PFSK-1 (cell line): ENCODE measurements around the gene SRP14.

ENCODE experiments used
- FOXP2 ChIP-seq: optimal IDR thresholded peaks from 2 replicates; pipeline ENCODE3; 2011; ENCODE audit warnings: borderline replicate concordance, control low read depth, inconsistent platforms; ENCODE audit not compliant: insufficient read depth; ENCODE audit errors: extremely low read length, extremely low read depth
- POLR2AphosphoS5 ChIP-seq: IDR thresholded peaks from 2 replicates; pipeline ENCODE4 v1.6.1; 2012; ENCODE audit warnings: low read depth, mild to moderate bottlenecking, control low read depth, low read length, moderate library complexity
- SIN3A ChIP-seq: IDR thresholded peaks from 2 replicates; pipeline ENCODE4 v1.6.1; 2012; ENCODE audit warnings: mild to moderate bottlenecking, low read length, moderate library complexity, borderline replicate concordance; ENCODE audit not compliant: insufficient read depth
- TAF1 ChIP-seq: IDR thresholded peaks from 2 replicates; pipeline ENCODE4 v1.6.1; 2012; ENCODE audit warnings: low read length, control low read depth, borderline replicate concordance; ENCODE audit not compliant: insufficient read depth
- TF ChIP-seq, protein P1 (sequence below), 2 experiments: IDR thresholded peaks; 2 replicates each; pipeline versions ENCODE4 v1.6.1 to v1.8.0; 2011 to 2012; ENCODE audit warnings: low read depth in 2 of 2, low read length in 2 of 2, control low read depth in 1 of 2, inconsistent platforms in 1 of 2, mild to moderate bottlenecking in 1 of 2, moderate library complexity in 1 of 2; ENCODE audit not compliant: insufficient read depth in 1 of 2

The SRP14 gene

DNA sequence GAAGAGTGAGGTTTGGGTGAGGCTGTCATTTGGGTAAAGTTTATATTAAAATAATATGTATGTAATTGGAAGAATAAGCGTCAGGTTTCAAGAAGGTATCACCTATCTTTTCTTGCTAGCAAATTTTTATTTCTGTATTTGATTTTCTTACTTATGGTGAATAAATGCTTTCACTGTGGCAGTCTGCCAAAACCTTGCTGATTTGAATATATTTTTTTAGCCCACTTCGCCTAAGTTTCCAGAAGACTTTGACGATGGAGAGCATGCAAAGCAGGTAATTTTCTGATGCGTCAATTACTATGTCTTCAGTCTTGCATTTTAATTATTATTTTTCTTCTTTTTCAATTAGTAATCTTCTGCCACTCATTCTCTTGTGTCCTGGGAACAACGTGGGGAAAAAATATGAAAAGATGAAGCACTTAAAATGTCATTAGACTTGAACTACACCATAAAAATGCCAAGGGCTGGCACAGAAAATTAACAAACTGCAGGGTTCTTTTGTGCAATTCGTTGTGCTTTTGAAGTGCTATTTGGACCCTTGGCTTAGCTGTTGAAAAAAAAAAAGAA is 40.4 kb downstream of the SRP14 start:
- TF ChIP-seq SIN3A, result no peak
- TF ChIP-seq, protein P1, sequence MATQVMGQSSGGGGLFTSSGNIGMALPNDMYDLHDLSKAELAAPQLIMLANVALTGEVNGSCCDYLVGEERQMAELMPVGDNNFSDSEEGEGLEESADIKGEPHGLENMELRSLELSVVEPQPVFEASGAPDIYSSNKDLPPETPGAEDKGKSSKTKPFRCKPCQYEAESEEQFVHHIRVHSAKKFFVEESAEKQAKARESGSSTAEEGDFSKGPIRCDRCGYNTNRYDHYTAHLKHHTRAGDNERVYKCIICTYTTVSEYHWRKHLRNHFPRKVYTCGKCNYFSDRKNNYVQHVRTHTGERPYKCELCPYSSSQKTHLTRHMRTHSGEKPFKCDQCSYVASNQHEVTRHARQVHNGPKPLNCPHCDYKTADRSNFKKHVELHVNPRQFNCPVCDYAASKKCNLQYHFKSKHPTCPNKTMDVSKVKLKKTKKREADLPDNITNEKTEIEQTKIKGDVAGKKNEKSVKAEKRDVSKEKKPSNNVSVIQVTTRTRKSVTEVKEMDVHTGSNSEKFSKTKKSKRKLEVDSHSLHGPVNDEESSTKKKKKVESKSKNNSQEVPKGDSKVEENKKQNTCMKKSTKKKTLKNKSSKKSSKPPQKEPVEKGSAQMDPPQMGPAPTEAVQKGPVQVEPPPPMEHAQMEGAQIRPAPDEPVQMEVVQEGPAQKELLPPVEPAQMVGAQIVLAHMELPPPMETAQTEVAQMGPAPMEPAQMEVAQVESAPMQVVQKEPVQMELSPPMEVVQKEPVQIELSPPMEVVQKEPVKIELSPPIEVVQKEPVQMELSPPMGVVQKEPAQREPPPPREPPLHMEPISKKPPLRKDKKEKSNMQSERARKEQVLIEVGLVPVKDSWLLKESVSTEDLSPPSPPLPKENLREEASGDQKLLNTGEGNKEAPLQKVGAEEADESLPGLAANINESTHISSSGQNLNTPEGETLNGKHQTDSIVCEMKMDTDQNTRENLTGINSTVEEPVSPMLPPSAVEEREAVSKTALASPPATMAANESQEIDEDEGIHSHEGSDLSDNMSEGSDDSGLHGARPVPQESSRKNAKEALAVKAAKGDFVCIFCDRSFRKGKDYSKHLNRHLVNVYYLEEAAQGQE (IDR thresholded peaks at IDR 0.05; ENCODE audit: insufficient read depth in 1 of 2, low read depth in 2 of 2, low read length in 2 of 2), result no peak
- no peak for TF ChIP-seq FOXP2
- TF ChIP-seq POLR2AphosphoS5, result no peak
- no peak for TF ChIP-seq TAF1

DNA sequence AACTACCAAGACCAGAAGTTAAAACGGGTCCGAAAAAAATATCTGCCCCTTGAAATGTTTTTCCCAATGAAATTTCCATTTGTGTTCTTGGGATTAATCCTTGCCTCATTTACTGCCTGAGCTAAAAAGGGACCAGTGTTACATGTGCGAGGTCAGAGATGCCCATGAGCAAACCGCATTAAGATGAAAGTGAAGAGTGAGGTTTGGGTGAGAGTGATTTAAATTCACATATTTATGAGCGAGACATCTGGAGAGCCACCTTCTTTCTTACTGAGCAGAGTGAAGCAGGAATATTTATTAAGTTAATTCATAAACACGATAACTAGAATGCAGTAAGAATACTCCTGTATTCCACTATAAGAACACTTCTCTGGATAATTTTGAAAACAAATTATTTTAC is 41.3 kb downstream of the SRP14 start:
- TF ChIP-seq SIN3A (no peak), TAF1 (no peak), POLR2AphosphoS5 (no peak), FOXP2 (no peak)
- TF ChIP-seq, protein P1 (IDR thresholded peaks at IDR 0.05; ENCODE audit: insufficient read depth in 1 of 2, low read depth in 2 of 2, low read length in 2 of 2), result no peak

DNA sequence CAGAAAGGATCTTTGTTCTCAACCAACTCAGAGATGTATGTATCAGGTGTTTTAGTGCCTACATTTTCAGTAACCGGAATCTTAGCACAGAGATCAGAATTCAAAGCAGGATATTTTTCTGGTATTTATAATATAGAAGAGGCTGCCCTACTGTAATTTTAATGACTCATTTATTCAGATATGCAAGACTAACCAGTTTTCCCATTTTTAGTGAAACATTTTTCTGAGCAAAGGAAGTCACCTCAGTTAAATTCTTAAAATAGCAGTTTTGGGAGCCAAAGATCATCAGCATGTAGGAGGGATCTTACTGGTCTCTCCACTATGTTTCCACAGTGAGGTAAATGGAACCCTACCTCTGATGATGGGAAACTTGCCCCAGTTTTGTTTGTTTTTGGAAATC is 42.0 kb downstream of the SRP14 start:
- no peak for TF ChIP-seq TAF1
- no peak for TF ChIP-seq FOXP2
- no peak for TF ChIP-seq POLR2AphosphoS5
- TF ChIP-seq, protein P1 (IDR thresholded peaks at IDR 0.05; ENCODE audit: insufficient read depth in 1 of 2, low read depth in 2 of 2, low read length in 2 of 2), result no peak
- no peak for TF ChIP-seq SIN3A

DNA sequence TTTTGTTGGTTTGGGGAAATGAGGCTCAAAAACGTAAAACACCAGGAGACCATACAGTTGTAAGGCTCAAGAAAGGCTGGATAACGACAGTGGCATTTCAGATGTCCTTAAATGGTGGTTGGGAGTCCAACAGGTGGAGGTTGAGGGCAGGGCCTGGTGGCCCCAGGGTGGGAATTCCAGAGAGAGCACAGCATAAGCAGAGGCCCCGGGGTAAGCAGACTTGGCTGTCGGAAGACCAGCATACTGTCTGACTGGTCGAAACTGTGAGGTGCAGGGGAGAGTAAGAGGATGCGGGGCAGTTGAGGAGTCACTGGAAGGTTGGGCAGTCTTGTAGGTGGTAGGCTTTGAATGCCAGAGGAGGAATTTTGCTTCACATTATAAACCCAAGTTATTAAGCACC is 48.3 kb downstream of the SRP14 start:
- TF ChIP-seq TAF1 (no peak), FOXP2 (no peak), SIN3A (no peak), POLR2AphosphoS5 (no peak)
- TF ChIP-seq, protein P1 (IDR thresholded peaks at IDR 0.05; ENCODE audit: insufficient read depth in 1 of 2, low read depth in 2 of 2, low read length in 2 of 2), result no peak

DNA sequence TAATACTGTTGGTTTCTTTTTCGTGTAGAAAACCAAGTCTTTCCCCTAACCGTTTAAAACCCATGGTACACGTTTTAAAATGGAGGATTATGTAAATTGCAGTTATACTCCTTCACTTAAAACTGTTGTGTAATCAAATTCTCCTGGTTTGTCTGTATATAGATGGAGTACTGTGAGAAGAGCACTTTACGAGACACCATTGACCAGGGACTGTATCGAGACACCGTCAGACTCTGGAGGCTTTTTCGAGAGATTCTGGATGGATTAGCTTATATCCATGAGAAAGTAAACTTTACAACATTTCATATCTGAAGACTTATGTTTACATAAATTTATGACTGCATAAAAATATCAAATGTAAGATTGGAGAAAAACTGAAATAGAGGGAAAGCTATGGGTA is 51.2 kb downstream of the SRP14 start:
- no peak for TF ChIP-seq TAF1
